GM23338 (cell line): ENCODE data around the gene ENPP1. TPM values are rescaled to one million over a fixed set of nuclear protein-coding genes. Genes with fewer than 3 reads are reported as not detected.

Experiments used
- ATAC-seq: fragments of 200-7000 bp; cut with Tn5 transposase; 3 replicates; pipeline ENCODE4 v1.9.1; 2020
- DNase-seq: peaks from one replicate; pipeline ENCODE4 v3.0.0-alpha.2; 2015; ENCODE audit warnings: low spot score
- H2AFZ ChIP-seq: fragments of 200-600 bp; sonication (generic); 2 replicates; pipeline ENCODE4 v1.8.0; 2016; ENCODE audit warnings: antibody characterized with exemption, mild to moderate bottlenecking, moderate library complexity
- H3F3A ChIP-seq: fragments of 200-600 bp; sonication (generic); replicated peaks from 2 replicates; pipeline ENCODE4 v1.8.0; 2017; ENCODE audit warnings: antibody characterized with exemption, mixed run types, low read depth
- H3K27ac ChIP-seq: fragments of 200-600 bp; sonication (generic); 2 replicates; pipeline ENCODE4 v1.6.1; 2016; ENCODE audit warnings: low read depth
- H3K27me3 ChIP-seq: fragments of 200-600 bp; sonication (generic); 2 replicates; pipeline ENCODE4 v1.8.0; 2016; ENCODE audit warnings: mild to moderate bottlenecking, mixed run types, moderate library complexity; ENCODE audit not compliant: insufficient read depth
- H3K36me3 ChIP-seq: fragments of 200-600 bp; sonication (generic); 2 replicates; pipeline ENCODE4 v1.8.0; 2016; ENCODE audit warnings: mild to moderate bottlenecking; ENCODE audit not compliant: insufficient read depth
- H3K4me1 ChIP-seq: fragments of 200-600 bp; sonication (generic); 2 replicates; pipeline ENCODE4 v1.8.0; 2016; ENCODE audit warnings: mild to moderate bottlenecking, moderate library complexity; ENCODE audit not compliant: insufficient read depth
- H3K4me2 ChIP-seq: fragments of 200-600 bp; sonication (generic); 2 replicates; pipeline ENCODE4 v1.7.1; 2017; ENCODE audit warnings: mixed run types
- H3K4me3 ChIP-seq: fragments of 200-600 bp; sonication (generic); 2 replicates; pipeline ENCODE4 v1.6.1; 2016; ENCODE audit warnings: mixed run types
- H3K79me2 ChIP-seq: fragments of 200-600 bp; sonication (generic); replicated peaks from 2 replicates; pipeline ENCODE4 v1.8.0; 2017; ENCODE audit warnings: mild to moderate bottlenecking; ENCODE audit not compliant: insufficient read depth
- H3K9me2 ChIP-seq: fragments of 200-600 bp; sonication (generic); 2 replicates; pipeline ENCODE4 v1.8.0; 2017; ENCODE audit not compliant: insufficient read depth
- H4K20me1 ChIP-seq: fragments of 200-600 bp; sonication (generic); replicated peaks from 2 replicates; pipeline ENCODE4 v1.8.0; 2017; ENCODE audit warnings: mild to moderate bottlenecking; ENCODE audit not compliant: insufficient read depth
- H3K27ac Mint-ChIP-seq: 2 replicates; pipeline ENCODE4 v1.8.0; 2020; ENCODE audit warnings: inconsistent platforms, mild to moderate bottlenecking, moderate library complexity, mixed read lengths
- H3K27me3 Mint-ChIP-seq: 3 replicates; pipeline ENCODE4 v1.8.0; 2022; ENCODE audit warnings: low read depth, mild to moderate bottlenecking, moderate library complexity, mixed read lengths, inconsistent platforms; ENCODE audit not compliant: insufficient read depth, poor library complexity
- H3K36me3 Mint-ChIP-seq: 3 replicates; pipeline ENCODE4 v1.8.0; 2021; ENCODE audit warnings: low read depth, mild to moderate bottlenecking, inconsistent platforms, moderate library complexity, mixed read lengths
- H3K4me1 Mint-ChIP-seq: 3 replicates; pipeline ENCODE4 v1.8.0; 2020; ENCODE audit warnings: mild to moderate bottlenecking, inconsistent platforms, mixed read lengths
- H3K4me3 Mint-ChIP-seq: 3 replicates; pipeline ENCODE4 v1.8.0; 2021; ENCODE audit warnings: moderate library complexity, mild to moderate bottlenecking, inconsistent platforms, mixed read lengths
- H3K9me3 Mint-ChIP-seq: 3 replicates; pipeline ENCODE4 v1.8.0; 2020; ENCODE audit warnings: moderate library complexity, mild to moderate bottlenecking, inconsistent platforms, mixed read lengths
- CREB1 ChIP-seq: fragments of 250-450 bp; sonication (Bioruptor Pico); IDR thresholded peaks from 2 replicates; pipeline ENCODE4 v1.5.0; 2020; ENCODE audit warnings: low read depth, mild to moderate bottlenecking, moderate library complexity
- CTCF ChIP-seq, 2 experiments: fragments of 200-600 bp in 1 of 2; sonication (generic) in 1 of 2; conservative IDR thresholded peaks; 2 replicates each; pipeline versions ENCODE4 v1.5.1 to v1.6.1; 2016 to 2017; ENCODE audit warnings: antibody characterized with exemption in 2 of 2, low read depth in 2 of 2, mild to moderate bottlenecking in 2 of 2, moderate library complexity in 1 of 2
- EZH2 ChIP-seq: fragments of 200-600 bp; sonication (generic); IDR thresholded peaks from one replicate; pipeline ENCODE4 v1.8.0; 2017; ENCODE audit warnings: antibody characterized with exemption, mild to moderate bottlenecking, low read depth; ENCODE audit not compliant: unreplicated experiment
- EZH2phosphoT487 ChIP-seq: fragments of 200-600 bp; sonication (generic); IDR thresholded peaks from one replicate; pipeline ENCODE4 v1.8.1; 2018; ENCODE audit warnings: antibody characterized with exemption; ENCODE audit not compliant: unreplicated experiment
- JUNB ChIP-seq: IDR thresholded peaks from one replicate; pipeline ENCODE4 v1.6.1; 2016; ENCODE audit warnings: antibody characterized with exemption; ENCODE audit not compliant: unreplicated experiment
- NANOG ChIP-seq: IDR thresholded peaks from 2 replicates; pipeline ENCODE4 v1.6.1; 2016; ENCODE audit warnings: antibody characterized with exemption, borderline replicate concordance
- POLR2AphosphoS5 ChIP-seq: IDR thresholded peaks from 2 replicates; pipeline ENCODE4 v1.6.1; 2016; ENCODE audit warnings: antibody characterized with exemption, low read depth
- REST ChIP-seq: IDR thresholded peaks from one replicate; pipeline ENCODE4 v1.6.1; 2018; ENCODE audit warnings: antibody characterized with exemption; ENCODE audit not compliant: unreplicated experiment
- STAT1 ChIP-seq: IDR thresholded peaks from one replicate; pipeline ENCODE4 v1.6.1; 2016; ENCODE audit warnings: antibody characterized with exemption; ENCODE audit not compliant: unreplicated experiment
- ZNF114 ChIP-seq: fragments of 250-450 bp; sonication (Bioruptor Pico); IDR thresholded peaks from 2 replicates; pipeline ENCODE4 v1.5.0; 2020; ENCODE audit warnings: mild to moderate bottlenecking, moderate library complexity
- ZNF331 ChIP-seq: fragments of 250-450 bp; sonication (Bioruptor Pico); IDR thresholded peaks from 2 replicates; pipeline ENCODE4 v1.5.0; 2020; ENCODE audit warnings: low read depth, mild to moderate bottlenecking, moderate library complexity
- polyA plus RNA-seq: library from polyadenylated mRNA; unstranded; fragments of >200 nt; fragmentation: Nextera tagmentation; extraction: Ambion mirVana; gene quantifications from 2 replicates; pipeline ENCODE4 v1.2.1, GENCODE V29; 2016
- total RNA-seq: library from RNA; depleted of rRNA; stranded (reverse); fragments of >200 nt; shearing (Covaris generic); gene quantifications from 2 replicates; pipeline ENCODE4 v1.2.3, GENCODE V29; 2014
- TF ChIP-seq, protein P1 (sequence below): IDR thresholded peaks from 2 replicates; pipeline ENCODE4 v1.6.1; 2016; ENCODE audit warnings: antibody characterized with exemption
- TF ChIP-seq, protein P2 (sequence below): fragments of 250-450 bp; sonication (Bioruptor Pico); IDR thresholded peaks from 2 replicates; pipeline ENCODE4 v1.5.0; 2020; ENCODE audit warnings: mild to moderate bottlenecking, moderate library complexity

ENPP1 gene
- total and polyA plus RNA-seq, 2 experiments from 2014 or later: 17.3 to 46.9 TPM

DNA sequence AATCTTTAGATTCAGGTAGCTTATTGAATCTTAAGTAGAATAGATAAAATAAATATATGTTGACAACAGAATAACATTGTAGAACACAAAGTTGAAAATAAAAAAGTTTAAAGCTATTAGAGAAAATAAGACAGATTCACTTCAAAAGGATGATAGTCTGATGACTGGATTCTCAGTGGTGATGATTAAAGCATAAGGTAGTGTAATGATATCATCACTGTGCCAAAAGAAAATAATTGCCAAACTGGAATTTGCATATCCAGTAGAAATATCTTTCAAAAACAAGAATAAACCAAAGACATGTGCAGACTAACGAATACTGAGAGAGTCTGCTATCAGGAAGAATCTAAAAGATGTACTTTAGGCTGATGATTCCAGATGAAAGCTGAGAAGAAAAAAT is 30.2 kb downstream of the ENPP1 start:
- no peak for DNase-seq
- H3K4me3 Mint-ChIP-seq: no peak overlapping the region
- H3K27ac ChIP-seq: no peak overlapping the region

More for the DNA sequence above, 30.2 kb downstream of the ENPP1 start:
- Histone ChIP-seq H3K4me1 (peaks cover 7% of the 10 kb centered on the region; the same call in 1 of the 2 replicates), H2AFZ (no peak overlapping the region), H4K20me1 (no peaks in the 10 kb centered on the region), H3F3A (no peaks in the 10 kb centered on the region), H3K9me2 (no peaks in the 10 kb centered on the region), H3K36me3 (no peaks in the 10 kb centered on the region), H3K4me3 (no peak overlapping the region), H3K4me2 (no peak overlapping the region), H3K27me3 (no peaks in the 10 kb centered on the region), H3K79me2 (peaks cover 18% of the 10 kb centered on the region)
- TF ChIP-seq CREB1 (CRISPR knock-in tag) (no peak), REST (no peak), JUNB (no peak), POLR2AphosphoS5 (no peak), STAT1 (no peak), NANOG (no peak), EZH2phosphoT487 (no peak), CTCF (conservative IDR thresholded peaks at IDR 0.05; ENCODE audit: low read depth in 2 of 2) (no peak), ZNF114 (CRISPR knock-in tag) (no peak), ZNF331 (no peak), EZH2 (no peak)
- TF ChIP-seq, protein P1, sequence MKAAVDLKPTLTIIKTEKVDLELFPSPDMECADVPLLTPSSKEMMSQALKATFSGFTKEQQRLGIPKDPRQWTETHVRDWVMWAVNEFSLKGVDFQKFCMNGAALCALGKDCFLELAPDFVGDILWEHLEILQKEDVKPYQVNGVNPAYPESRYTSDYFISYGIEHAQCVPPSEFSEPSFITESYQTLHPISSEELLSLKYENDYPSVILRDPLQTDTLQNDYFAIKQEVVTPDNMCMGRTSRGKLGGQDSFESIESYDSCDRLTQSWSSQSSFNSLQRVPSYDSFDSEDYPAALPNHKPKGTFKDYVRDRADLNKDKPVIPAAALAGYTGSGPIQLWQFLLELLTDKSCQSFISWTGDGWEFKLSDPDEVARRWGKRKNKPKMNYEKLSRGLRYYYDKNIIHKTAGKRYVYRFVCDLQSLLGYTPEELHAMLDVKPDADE: no peak
- TF ChIP-seq, protein P2, sequence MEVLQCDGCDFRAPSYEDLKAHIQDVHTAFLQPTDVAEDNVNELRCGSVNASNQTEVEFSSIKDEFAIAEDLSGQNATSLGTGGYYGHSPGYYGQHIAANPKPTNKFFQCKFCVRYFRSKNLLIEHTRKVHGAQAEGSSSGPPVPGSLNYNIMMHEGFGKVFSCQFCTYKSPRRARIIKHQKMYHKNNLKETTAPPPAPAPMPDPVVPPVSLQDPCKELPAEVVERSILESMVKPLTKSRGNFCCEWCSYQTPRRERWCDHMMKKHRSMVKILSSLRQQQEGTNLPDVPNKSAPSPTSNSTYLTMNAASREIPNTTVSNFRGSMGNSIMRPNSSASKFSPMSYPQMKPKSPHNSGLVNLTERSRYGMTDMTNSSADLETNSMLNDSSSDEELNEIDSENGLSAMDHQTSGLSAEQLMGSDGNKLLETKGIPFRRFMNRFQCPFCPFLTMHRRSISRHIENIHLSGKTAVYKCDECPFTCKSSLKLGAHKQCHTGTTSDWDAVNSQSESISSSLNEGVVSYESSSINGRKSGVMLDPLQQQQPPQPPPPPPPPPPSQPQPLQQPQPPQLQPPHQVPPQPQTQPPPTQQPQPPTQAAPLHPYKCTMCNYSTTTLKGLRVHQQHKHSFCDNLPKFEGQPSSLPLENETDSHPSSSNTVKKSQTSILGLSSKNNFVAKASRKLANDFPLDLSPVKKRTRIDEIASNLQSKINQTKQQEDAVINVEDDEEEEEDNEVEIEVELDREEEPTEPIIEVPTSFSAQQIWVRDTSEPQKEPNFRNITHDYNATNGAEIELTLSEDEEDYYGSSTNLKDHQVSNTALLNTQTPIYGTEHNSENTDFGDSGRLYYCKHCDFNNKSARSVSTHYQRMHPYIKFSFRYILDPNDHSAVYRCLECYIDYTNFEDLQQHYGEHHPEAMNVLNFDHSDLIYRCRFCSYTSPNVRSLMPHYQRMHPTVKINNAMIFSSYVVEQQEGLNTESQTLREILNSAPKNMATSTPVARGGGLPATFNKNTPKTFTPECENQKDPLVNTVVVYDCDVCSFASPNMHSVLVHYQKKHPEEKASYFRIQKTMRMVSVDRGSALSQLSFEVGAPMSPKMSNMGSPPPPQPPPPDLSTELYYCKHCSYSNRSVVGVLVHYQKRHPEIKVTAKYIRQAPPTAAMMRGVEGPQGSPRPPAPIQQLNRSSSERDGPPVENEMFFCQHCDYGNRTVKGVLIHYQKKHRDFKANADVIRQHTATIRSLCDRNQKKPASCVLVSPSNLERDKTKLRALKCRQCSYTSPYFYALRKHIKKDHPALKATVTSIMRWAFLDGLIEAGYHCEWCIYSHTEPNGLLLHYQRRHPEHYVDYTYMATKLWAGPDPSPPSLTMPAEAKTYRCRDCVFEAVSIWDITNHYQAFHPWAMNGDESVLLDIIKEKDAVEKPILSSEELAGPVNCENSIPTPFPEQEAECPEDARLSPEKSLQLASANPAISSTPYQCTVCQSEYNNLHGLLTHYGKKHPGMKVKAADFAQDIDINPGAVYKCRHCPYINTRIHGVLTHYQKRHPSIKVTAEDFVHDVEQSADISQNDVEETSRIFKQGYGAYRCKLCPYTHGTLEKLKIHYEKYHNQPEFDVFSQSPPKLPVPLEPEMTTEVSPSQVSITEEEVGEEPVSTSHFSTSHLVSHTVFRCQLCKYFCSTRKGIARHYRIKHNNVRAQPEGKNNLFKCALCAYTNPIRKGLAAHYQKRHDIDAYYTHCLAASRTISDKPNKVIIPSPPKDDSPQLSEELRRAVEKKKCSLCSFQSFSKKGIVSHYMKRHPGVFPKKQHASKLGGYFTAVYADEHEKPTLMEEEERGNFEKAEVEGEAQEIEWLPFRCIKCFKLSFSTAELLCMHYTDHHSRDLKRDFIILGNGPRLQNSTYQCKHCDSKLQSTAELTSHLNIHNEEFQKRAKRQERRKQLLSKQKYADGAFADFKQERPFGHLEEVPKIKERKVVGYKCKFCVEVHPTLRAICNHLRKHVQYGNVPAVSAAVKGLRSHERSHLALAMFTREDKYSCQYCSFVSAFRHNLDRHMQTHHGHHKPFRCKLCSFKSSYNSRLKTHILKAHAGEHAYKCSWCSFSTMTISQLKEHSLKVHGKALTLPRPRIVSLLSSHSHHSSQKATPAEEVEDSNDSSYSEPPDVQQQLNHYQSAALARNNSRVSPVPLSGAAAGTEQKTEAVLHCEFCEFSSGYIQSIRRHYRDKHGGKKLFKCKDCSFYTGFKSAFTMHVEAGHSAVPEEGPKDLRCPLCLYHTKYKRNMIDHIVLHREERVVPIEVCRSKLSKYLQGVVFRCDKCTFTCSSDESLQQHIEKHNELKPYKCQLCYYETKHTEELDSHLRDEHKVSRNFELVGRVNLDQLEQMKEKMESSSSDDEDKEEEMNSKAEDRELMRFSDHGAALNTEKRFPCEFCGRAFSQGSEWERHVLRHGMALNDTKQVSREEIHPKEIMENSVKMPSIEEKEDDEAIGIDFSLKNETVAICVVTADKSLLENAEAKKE (CRISPR knock-in tag): no peak
- H3K27me3 Mint-ChIP-seq: no peaks in the 10 kb centered on the region
- H3K27ac Mint-ChIP-seq: no peak overlapping the region
- peaks cover 14% of the 10 kb centered on the region for H3K4me1 Mint-ChIP-seq
- H3K36me3 Mint-ChIP-seq: no peaks in the 10 kb centered on the region
- ATAC-seq: no peak
- H3K9me3 Mint-ChIP-seq: no peaks in the 10 kb centered on the region
